Measurements from ENCODE around the gene SAMD9. TPM values are rescaled to one million over a fixed set of nuclear protein-coding genes. Genes with fewer than 3 reads are reported as not detected.
"Not testable (repeated sequence)": the region's sequence is repeated elsewhere in the genome, so short reads cannot be mapped to it uniquely, and the experiment has no call there.

Gene SAMD9
- total RNA-seq, 1 experiment from 2014 or later: 74.8 TPM

DNA sequence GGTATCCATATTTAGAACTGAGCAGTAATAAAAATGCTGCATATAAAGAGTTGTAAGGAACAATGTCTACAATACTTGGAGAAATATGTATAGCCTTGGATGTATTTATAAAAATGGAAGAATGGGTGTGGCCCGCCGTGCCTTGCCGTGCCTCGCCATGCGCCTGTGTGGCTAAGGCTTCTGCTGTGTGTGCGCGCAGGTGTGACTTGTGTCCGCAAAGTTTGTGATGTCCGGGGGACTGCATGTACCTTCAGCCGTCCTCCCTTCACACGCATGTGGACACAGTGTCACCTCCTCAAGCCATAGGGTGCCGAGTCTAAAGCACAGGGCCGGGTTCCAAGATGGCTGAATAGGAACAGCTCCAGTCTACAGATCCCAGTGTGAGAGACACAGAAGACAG, 9.8 kb downstream of the SAMD9 start:
- TF ChIP-seq, protein P1, sequence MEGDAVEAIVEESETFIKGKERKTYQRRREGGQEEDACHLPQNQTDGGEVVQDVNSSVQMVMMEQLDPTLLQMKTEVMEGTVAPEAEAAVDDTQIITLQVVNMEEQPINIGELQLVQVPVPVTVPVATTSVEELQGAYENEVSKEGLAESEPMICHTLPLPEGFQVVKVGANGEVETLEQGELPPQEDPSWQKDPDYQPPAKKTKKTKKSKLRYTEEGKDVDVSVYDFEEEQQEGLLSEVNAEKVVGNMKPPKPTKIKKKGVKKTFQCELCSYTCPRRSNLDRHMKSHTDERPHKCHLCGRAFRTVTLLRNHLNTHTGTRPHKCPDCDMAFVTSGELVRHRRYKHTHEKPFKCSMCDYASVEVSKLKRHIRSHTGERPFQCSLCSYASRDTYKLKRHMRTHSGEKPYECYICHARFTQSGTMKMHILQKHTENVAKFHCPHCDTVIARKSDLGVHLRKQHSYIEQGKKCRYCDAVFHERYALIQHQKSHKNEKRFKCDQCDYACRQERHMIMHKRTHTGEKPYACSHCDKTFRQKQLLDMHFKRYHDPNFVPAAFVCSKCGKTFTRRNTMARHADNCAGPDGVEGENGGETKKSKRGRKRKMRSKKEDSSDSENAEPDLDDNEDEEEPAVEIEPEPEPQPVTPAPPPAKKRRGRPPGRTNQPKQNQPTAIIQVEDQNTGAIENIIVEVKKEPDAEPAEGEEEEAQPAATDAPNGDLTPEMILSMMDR (IDR thresholded peaks at IDR 0.05; ENCODE audit: unreplicated experiment): no peak
- CTCF ChIA-PET: no interaction called here
- intact Hi-C loops (cut with micrococcal nuclease; ENCODE audit: unreplicated experiment): no loop called here
- no peaks in the 10 kb centered on the region for H3K27me3 Mint-ChIP-seq (ENCODE audit: unreplicated experiment)
- H3K27ac Mint-ChIP-seq (ENCODE audit: unreplicated experiment): no peak overlapping the region
- no peaks in the 10 kb centered on the region for H3K4me1 Mint-ChIP-seq (ENCODE audit: low read depth, unreplicated experiment)
- no peak overlapping the region for H3K4me3 Mint-ChIP-seq (ENCODE audit: low read depth, unreplicated experiment)
- DNase-seq: no peak
- peaks cover 37% of the 10 kb centered on the region for H3K36me3 Mint-ChIP-seq (ENCODE audit: insufficient read depth, unreplicated experiment)
- no TSS peak for BruUV-seq (replicated peaks)
- H3K9me3 Mint-ChIP-seq (ENCODE audit: low read depth, unreplicated experiment): peaks cover 17% of the 10 kb centered on the region

DNA sequence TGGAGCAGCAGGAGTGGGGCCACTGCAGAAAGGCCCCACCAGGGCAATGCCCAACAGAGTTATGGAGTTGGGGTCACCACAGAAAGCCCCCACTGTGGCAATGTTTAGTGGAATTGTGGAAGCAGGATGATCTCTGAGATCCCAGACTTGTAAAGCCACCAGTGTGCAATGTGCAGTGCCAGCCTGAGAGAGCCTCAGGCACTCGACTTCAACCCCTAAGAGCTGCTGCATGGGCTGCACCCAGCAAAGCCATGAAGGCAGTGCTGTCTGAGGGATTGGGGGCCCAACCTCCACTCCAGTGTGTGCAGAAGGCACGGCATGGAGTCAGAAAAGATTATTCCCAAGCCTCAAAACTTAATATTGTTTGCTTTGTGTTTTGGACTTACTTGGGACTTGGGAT, 20.4 kb downstream of the SAMD9 start:
- intact Hi-C loops (cut with micrococcal nuclease; ENCODE audit: unreplicated experiment): no loop called here
- Mint-ChIP-seq H3K4me1 (ENCODE audit: low read depth, unreplicated experiment) (no peaks in the 10 kb centered on the region), H3K27me3 (ENCODE audit: unreplicated experiment) (no peaks in the 10 kb centered on the region), H3K36me3 (ENCODE audit: insufficient read depth, unreplicated experiment) (peaks cover 6% of the 10 kb centered on the region), H3K27ac (ENCODE audit: unreplicated experiment) (peak overlapping the region; percentile 33), H3K9me3 (ENCODE audit: low read depth, unreplicated experiment) (peaks cover 13% of the 10 kb centered on the region), H3K4me3 (ENCODE audit: low read depth, unreplicated experiment) (no peak overlapping the region)
- CTCF ChIA-PET: no interaction called here
- no TSS peak for BruUV-seq (replicated peaks)
- TF ChIP-seq, protein P1 (IDR thresholded peaks at IDR 0.05; ENCODE audit: unreplicated experiment): no peak
- DNase-seq: no peak

DNA sequence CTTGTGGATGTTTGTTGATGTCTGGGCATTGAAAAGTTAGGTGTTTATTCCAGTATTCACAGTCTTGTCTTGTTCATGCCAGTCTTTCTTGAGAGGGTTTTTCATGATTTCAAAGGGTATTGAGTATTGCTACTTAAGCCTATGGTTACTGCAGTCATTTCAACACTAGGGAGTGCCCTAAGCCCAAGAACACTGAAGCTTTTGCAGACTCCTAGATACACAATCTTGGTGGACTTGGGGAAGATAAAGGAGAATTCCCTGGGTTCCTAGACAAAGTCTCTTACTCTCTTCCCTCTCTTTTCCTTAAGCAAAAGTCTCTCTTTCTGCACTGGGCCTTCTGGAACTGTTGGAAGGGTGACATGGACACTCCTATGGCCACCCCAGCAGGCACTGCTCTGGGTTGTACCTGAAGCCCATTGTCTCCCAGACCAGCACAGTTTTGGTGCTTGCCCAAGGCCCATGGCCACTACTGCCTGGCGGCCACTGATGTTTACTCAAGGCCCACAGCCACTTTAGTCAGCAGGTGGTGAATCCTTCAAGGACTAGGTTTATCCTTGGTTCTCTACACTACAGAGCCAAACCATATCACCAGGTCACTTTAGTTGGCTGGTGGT, 24.9 kb downstream of the SAMD9 start:
- DNase-seq: peak; percentile 22
- CTCF ChIA-PET: interaction anchor here (1.2 kb wide), 1 partner anchor 139 kb away, joined by 3 read pairs; no protein-coding TSS in a partner anchor
- BruUV-seq (replicated peaks): no TSS peak
- H3K4me3 Mint-ChIP-seq (ENCODE audit: low read depth, unreplicated experiment): no peak overlapping the region
- no peaks in the 10 kb centered on the region for H3K36me3 Mint-ChIP-seq (ENCODE audit: insufficient read depth, unreplicated experiment)
- no peaks in the 10 kb centered on the region for H3K4me1 Mint-ChIP-seq (ENCODE audit: low read depth, unreplicated experiment)
- intact Hi-C loops (cut with micrococcal nuclease; ENCODE audit: unreplicated experiment): loop anchor here (1.0 kb wide), 2 partner anchors 135 to 139 kb away; partner anchors contain the start of gene VPS50
- no peaks in the 10 kb centered on the region for H3K27me3 Mint-ChIP-seq (ENCODE audit: unreplicated experiment)
- H3K9me3 Mint-ChIP-seq (ENCODE audit: low read depth, unreplicated experiment): no peaks in the 10 kb centered on the region
- no peak overlapping the region for H3K27ac Mint-ChIP-seq (ENCODE audit: unreplicated experiment)
- TF ChIP-seq, protein P1 (IDR thresholded peaks at IDR 0.05; ENCODE audit: unreplicated experiment): no peak

DNA sequence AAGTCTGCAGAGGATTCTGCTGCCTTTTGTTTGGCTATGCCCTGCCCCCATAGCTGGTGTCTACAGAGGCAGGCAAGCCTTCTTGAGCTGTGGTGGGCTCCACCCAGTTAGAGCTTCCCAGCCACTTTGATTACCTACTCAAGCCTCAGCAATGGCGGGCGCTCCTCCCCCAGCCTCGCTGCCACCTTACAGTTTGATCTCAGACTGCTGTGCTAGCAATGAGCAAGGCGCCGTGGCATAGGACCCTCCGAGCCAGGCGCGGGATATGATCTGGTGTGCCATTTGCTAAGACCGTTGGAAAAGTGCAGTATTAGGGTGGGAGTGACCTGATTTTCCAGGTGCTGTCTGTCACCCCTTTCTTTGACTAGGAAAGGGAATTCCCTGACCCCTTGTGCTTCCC, 44.4 kb downstream of the SAMD9 start:
- H3K27ac Mint-ChIP-seq (ENCODE audit: unreplicated experiment); H3K9me3 Mint-ChIP-seq (ENCODE audit: low read depth, unreplicated experiment); intact Hi-C loops (cut with micrococcal nuclease; ENCODE audit: unreplicated experiment); BruUV-seq (replicated peaks); H3K4me3 Mint-ChIP-seq (ENCODE audit: low read depth, unreplicated experiment); H3K36me3 Mint-ChIP-seq (ENCODE audit: insufficient read depth, unreplicated experiment); H3K4me1 Mint-ChIP-seq (ENCODE audit: low read depth, unreplicated experiment); CTCF ChIA-PET; DNase-seq: not testable (repeated sequence)
- peaks cover 15% of the 10 kb centered on the region for H3K27me3 Mint-ChIP-seq (ENCODE audit: unreplicated experiment)

DNA sequence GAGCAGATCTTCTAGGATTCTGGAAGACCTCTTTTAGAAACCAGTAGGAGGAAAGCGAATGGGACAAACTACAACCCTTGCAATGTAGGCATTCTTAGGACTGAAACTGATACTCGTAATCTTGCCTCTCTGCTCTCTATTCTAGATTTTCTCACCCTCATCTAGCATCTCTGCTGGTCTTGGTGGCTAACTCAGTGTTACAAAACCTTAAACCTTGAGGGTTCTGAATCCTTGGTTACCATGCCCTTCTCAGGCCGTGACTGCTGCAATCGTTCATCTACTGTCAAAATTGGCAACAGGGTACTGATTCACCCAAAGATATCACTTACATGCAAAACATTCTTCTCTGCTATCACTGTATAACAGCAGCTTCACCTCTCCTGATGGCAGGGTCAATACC, 55.2 kb downstream of the SAMD9 start:
- peaks cover 16% of the 10 kb centered on the region for H3K27me3 Mint-ChIP-seq (ENCODE audit: unreplicated experiment)
- no peak for DNase-seq
- no peak overlapping the region for H3K27ac Mint-ChIP-seq (ENCODE audit: unreplicated experiment)
- intact Hi-C loops (cut with micrococcal nuclease; ENCODE audit: unreplicated experiment): no loop called here
- H3K9me3 Mint-ChIP-seq (ENCODE audit: low read depth, unreplicated experiment): no peaks in the 10 kb centered on the region
- TF ChIP-seq, protein P1 (IDR thresholded peaks at IDR 0.05; ENCODE audit: unreplicated experiment): no peak
- H3K4me1 Mint-ChIP-seq (ENCODE audit: low read depth, unreplicated experiment): no peaks in the 10 kb centered on the region
- H3K36me3 Mint-ChIP-seq (ENCODE audit: insufficient read depth, unreplicated experiment): no peaks in the 10 kb centered on the region
- CTCF ChIA-PET: no interaction called here
- H3K4me3 Mint-ChIP-seq (ENCODE audit: low read depth, unreplicated experiment): no peak overlapping the region
- BruUV-seq (replicated peaks): no TSS peak

All from Calu3 (cell line).